Left lobe of liver (tissue), 2 donors: ENCODE measurements around the gene MYL9. TPM values are rescaled to one million over a fixed set of nuclear protein-coding genes. Genes with fewer than 3 reads are reported as not detected.
A peak's percentile ranks its signal among the peaks of the same experiment; 100 is the strongest.
"Not testable (repeated sequence)": the region's sequence is repeated elsewhere in the genome, so short reads cannot be mapped to it uniquely, and the experiment has no call there.

ENCODE experiments used
- ATAC-seq: fragments of 200-7000 bp; cut with Tn5 transposase; one replicate; pipeline ENCODE4 v1.9.1; 2020; ENCODE audit warnings: mild to moderate bottlenecking, moderate library complexity
- DNase-seq: peaks from one replicate; pipeline ENCODE4 v3.0.0-alpha.2; 2020; ENCODE audit warnings: low spot score
- total RNA-seq: library from RNA; stranded (reverse); gene quantifications from one replicate; pipeline ENCODE4 v1.2.1, GENCODE V29; 2021
- donor health status: DM: no; HTN: no; CAD: no; lungs with moderate emphysema.
- donor health status: DM: no; HTN: yes; CAD: no.

Gene MYL9
- total RNA-seq, 1 donor from 2014 or later, result 22.8 TPM

DNA sequence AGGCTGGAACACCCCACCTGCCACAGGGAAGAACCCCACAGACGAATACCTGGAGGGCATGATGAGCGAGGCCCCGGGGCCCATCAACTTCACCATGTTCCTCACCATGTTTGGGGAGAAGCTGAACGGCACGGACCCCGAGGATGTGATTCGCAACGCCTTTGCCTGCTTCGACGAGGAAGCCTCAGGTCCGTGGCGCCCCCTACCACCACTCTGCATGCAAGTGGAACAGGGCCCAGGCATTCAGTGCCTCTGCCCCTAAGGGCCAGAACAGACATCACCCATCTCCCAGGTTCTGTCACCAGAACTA, 6.6 kb downstream of the MYL9 start:
- no peak for ATAC-seq
- DNase-seq, result no peak

DNA sequence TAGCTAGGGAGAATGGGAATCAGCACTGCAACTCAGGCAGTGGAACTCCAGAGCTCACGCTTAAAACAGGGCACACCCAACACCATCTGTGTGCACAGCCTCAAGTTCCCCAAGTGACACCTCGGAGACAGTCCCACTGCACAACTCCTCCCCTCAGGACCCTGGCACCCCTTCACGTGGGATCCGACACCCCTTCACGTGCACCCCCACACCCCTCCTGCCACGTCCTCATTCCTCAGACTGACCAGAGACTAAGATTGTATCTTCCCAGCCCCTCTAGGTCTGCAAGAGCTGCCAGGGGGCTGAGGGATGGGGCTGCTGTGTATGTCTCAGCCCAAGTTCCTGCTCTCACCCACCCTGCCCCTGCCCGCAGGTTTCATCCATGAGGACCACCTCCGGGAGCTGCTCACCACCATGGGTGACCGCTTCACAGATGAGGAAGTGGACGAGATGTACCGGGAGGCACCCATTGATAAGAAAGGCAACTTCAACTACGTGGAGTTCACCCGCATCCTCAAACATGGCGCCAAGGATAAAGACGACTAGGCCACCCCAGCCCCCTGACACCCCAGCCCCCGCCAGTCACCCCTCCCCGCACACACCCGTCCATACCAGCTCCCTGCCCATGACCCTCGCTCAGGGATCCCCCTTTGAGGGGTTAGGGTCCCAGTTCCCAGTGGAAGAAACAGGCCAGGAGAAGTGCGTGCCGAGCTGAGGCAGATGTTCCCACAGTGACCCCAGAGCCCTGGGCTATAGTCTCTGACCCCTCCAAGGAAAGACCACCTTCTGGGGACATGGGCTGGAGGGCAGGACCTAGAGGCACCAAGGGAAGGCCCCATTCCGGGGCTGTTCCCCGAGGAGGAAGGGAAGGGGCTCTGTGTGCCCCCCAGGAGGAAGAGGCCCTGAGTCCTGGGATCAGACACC, 7.6 kb downstream of the MYL9 start:
- no peak for ATAC-seq
- DNase-seq, result no peak

DNA sequence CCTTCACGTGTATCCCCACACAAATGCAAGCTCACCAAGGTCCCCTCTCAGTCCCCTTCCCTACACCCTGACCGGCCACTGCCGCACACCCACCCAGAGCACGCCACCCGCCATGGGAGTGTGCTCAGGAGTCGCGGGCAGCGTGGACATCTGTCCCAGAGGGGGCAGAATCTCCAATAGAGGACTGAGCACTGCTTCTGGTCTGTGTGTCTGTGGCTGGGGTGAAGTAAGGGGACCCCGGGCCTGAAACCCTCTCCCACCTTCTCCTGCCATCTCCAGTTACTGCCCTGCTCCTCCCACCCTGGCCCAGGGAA, 8.3 kb downstream of the MYL9 start:
- no peak for DNase-seq

DNA sequence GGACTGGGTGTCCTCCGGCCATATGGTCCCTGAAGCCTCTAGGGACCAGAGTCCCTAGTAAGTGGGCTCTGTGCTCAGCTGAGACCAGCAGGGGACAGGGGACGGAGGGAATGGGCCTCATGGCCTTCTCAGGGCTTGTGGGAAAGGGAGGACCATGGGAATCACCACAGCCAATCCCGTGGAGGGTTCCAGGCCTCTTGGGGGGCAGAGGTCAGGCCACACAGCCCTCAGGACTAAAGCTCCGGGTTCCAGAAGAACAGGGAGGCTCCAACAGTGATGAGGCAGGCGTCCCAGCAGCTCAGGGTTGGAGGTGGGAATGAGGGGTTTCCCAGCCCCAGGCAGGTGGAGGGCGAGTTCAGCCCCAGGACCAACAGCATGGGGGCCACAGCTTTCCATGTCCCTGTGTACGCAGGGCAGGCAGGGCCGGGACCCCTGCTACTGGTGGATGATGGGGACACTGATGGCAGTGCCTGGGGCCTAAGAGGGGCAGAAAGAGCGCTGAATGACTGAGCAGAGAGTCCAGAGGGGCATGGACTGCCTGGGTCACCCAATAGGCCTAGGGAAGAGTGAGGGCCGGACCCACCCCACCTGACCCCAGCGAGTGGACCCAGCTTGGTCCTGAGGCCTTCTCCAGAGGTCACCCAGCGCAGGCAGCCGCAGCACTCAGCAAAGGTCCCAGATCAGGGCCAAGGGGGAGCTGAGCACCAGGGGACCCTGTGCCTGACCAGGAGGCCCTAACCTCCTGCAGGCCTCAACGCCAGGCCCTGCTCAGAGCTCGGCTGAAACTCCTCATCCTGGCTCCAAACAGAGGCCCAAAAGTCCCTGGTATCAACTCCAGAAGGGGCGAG, 8.8 kb downstream of the MYL9 start:
- ATAC-seq (no peak), DNase-seq (no peak)

More for the DNA sequence above, 8.3 kb downstream of the MYL9 start:
- no peak for ATAC-seq

DNA sequence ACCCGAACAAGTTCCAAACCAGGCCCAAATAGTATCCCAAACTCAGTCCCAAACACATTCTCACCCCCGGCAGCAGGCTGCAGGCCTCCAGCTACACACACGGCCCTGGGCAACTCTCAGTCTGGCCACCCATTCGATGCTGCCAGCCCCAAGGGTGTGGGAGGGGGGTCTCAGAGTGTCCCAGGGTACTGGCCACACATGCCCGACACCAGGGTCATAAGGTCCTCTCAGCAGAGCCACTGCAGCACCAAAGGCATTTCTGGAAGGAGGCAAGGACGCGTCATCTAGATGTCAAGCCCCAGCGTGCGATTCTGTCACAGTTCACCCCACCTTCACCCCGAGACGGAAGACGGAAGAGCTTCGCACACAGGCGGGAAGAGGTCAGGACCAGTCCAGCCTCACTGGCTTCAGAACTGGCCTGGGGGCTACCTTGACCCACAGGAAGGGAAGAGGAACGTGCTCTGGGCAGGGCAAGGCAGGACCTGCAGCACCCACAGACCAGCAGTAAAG, 9.5 kb downstream of the MYL9 start:
- ATAC-seq, result no peak
- no peak for DNase-seq

DNA sequence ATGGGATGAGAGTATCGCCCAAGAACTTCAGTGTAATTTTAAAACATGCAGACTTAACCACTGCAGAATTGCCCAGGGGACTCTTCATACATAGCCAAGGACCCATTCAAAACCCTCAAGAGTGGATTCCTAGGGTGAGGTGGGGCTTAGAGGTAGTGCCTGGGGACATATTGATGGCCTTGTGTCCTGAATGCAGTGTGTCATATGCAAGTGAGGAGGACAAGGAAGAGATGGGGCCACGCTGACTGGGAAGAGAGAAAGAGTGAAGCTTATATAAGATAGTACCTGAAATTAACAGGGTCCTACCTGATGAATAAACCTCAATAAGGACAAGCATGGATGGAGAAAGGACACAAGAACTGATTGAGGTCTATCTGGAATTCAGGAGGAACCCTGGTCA, 13.9 kb downstream of the MYL9 start:
- DNase-seq, result no peak
- ATAC-seq, result no peak

DNA sequence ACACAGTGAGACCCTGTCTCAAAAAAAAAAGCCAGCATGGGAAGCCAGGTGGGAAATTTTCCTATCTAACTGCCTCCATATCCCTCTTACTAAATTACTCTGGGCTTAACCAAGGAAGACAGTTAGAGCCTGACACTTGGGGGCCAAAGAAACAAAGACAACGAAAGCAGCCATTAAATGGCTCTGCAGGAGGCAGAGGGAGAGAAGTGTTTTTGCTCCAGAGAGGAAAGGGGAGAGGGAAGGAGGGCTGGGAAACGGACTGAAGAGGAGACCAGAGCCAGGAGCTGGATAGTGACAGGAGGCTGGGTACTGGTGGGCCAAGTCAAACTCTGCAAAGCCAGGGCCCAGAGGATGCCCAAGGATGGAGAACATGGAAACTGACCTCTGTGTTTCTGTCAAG, 21.4 kb downstream of the MYL9 start:
- no peak for DNase-seq
- ATAC-seq, result no peak

DNA sequence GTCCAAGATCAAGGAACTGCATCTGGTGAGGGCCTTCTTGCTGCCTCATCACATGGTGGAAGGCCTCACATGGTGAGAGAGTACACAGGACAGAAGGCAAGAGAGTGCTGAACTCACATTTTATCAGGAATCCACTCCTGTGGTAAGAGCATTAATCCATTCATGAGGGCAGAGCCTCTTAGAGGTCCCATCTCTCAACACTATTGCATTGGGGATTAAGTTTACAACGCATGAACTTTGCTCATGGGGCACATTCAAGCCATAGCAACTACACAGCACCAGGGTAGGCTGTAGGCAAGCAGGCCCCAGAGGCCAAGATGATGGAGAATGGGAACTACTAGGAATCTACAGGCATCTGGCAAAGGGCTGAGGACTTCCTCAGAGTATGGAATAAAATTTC, 22.1 kb downstream of the MYL9 start:
- ATAC-seq (no peak), DNase-seq (no peak)

DNA sequence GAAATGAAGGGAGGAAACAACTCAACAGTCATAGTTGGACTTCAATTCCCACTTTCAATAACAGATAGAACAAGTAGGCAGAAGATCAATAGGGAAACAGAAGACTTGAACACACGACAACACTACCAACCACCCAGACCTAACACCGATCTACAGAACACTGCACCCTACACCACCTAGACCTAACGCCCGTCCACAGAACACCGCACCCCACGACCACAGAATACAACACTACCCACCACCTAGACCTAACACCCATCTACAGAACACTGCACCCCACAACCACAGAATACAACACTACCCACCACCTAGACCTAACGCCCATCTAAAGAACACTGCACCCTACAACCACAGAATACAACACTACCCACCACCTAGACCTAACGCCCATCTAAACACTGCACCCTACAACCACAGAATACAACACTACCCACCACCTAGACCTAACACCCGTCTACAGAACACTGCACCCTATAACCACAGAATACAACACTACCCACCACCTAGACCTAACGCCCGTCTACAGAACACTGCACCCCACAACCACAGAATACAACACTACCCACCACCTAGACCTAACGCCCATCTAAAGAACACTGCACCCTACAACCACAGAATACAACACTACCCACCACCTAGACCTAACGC, 22.9 kb downstream of the MYL9 start:
- DNase-seq, ATAC-seq: not testable (repeated sequence)

DNA sequence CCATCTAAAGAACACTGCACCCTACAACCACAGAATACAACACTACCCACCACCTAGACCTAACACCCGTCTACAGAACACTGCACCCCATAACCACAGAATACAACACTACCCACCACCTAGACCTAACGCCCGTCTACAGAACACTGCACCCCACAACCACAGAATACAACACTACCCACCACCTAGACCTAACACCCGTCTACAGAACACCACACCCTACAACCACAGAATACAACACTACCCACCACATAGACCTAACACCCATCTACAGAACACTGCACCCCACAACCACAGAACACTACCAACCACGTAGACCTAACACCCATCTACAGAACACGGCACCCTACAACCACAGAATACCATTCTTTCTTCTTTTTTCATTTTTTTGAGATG, 23.4 kb downstream of the MYL9 start:
- ATAC-seq, result not testable (repeated sequence)

DNA sequence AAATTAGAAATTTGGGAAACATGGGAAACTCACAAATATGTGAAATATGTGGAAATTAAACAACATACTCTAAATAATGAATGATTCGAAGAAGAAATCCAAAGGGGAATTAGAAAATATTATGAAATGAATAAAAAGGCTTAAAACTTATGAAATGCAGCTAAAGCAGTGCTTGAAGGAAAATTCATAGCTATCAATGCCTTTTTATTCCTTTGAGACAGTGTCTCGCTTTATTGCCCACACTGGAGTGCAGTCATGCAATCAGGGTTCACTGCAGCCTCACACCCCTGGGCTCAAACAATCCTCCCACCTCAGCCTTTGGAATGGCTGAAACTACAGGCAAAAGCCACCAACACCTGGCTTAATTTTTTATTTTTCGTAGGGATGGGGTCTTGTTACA, 24.2 kb downstream of the MYL9 start:
- no peak for ATAC-seq
- DNase-seq, result no peak

More for the DNA sequence above, 23.4 kb downstream of the MYL9 start:
- not testable (repeated sequence) for DNase-seq

DNA sequence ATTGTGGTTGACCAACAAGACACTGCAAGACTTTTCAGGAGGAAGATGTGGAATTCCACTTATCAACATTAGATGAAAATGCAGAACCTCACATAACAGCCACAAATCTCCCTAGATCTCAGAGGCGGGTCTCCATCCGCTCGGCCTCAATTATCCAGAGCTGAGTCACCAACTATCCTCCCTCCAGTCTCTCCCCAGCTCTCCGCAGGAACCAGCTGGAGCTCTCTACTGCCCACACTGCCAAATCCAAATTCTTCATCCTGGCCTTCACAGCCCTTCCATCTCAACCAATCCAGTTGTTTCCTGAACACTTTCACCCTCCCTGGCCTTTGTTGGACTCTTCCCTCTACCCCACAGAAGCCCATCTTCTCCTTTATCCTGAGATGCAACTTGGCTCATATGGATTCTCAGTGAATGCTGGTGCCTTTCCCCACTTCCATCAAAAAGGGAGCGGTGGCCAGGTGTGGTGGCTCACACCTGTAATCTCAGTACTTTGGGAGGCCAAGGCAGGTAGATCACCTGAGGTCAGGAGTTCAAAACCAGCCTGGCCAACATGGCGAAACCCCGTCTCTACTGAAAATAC, 28.6 kb downstream of the MYL9 start:
- DNase-seq, result no peak
- ATAC-seq, result no peak

DNA sequence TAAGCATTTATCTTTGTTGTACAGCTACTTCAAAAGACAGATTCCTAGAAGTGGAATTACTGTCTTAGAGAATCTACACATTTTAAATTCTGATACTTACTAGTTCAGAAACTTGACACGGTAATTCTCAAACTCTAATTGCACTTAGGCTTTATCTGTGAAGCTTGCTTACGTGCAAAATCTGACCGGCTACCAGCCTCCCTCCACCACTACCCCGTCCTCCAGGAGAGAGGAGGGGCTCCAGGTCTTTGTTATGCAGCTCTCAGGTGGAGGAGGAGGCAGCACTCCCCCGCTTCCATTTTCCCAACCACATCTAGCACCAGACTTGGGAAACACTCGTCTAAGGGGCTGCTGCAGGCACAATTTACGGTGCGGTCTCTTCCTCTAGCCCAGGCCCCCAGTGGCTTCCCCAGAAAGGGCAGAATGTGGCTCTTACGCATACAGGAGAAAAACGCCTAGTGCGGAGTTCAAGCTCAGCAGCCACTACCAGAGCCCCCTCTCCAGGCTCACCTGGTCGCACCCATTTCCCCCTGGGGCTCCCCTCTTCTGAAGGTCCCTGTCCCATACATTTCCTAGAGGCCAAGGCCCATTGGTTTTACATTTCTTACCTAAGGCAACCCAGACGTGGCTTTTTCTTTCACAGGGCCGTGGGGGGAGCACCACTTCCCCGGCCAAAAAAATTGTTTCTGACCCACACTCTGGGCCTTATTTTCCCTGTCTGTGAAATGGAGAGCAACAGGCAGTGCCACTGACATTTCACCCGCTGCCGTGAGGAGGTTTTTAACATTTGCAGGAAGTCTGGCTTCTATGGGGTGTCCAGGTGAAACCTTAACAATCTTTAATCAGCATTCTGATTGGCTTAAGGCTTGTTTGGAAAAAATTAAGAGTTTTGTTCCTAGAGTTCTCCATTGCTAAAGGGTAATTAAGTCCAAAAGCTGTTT, 30.5 kb downstream of the MYL9 start:
- ATAC-seq (no peak), DNase-seq (no peak)

DNA sequence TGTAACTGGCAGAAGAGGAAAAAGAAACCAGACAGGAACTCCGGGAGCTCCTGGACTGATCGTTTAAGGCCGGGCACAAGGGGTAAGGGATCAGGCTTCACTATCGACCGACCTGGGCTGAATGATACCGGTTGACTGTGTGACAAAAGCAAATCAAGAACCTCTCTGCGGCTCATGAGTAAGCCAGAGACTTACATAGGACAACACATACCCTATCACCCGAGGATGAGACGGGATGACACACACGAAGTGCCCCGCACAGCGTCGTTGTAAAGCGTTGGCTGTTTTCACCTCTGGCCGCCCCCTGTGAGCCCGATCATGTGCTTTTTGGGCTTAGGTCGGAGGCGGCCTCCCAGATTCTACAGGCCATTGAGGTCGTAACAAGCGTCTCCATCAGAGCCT, 31.4 kb downstream of the MYL9 start:
- DNase-seq, result peak; percentile 54
- peak; percentile 56 for ATAC-seq

DNA sequence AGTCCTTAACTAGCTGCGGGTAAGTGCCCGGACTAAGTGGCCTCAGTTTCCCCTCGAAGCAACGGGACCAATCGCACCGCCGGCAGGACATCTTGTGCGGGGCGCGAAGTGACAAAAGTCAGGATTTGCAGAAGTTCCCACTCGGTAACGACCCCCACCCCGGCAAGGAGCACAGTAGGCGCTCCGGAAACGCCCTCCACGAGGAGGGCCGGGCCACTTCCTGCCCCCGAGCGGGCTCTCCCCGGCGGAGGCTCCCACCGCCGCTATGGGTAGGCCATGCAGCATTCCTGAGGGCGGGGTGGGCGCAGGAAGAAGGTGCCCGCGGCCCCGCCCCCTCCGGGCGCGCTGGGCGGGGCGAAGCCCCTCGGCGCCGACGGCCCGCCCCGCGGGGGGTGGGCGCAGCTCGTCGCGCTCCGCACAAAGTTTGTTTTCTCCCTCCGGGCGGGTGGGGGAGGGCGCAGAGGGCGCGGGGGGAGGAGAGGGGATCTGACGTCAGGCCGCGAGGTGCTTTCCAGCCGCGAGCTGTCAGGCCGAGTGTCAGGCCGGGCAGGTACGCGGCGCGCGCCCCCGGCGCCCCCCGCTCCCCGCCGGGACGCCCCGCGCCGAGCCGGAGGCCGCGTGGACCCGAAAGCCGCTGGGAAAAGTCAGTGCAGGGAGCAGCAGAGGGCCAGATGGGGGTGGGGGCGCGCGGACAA, 31.9 kb downstream of the MYL9 start, which contains the start of gene TGIF2:
Gene TGIF2, plus strand, starts transcription at position 495 of the 695 bp plus-strand sequence. CDS start 5,178 bp downstream, outside the sequence.
- DNase-seq, result peak; percentile 88

DNA sequence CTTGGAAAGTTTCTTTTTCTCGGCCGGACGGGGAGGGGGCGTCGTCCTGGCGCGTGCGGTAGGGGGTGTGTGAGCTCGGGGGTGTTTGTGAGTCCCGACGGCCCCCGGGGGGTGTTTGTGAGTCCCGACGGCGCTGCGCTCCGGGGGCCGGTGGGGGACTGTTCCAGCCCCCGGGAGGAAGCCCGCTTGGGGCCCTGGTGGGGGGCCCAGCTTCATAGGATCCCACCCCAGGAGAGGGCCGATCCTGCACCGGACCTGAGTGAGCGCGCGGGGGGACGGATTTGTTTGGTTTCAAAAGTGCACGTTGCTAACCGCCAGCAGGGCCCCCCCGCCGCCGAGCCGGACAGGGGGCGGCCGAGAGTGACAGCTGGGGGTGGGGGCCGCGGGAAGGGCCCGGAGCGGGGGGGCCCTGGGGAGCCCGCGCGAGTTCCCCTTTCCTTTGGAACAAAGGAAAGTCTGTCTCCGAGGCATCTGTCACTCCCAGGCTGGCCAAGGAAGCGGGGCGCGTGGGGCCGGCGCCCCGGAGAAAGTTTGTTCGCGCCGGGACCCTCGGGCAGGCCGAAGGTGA, 32.6 kb downstream of the MYL9 start:
- ATAC-seq (peak; percentile 1), DNase-seq (peak; percentile 56)

More for the DNA sequence above, 31.9 kb downstream of the MYL9 start, which contains the start of gene TGIF2:
- peak; percentile 87 for ATAC-seq

DNA sequence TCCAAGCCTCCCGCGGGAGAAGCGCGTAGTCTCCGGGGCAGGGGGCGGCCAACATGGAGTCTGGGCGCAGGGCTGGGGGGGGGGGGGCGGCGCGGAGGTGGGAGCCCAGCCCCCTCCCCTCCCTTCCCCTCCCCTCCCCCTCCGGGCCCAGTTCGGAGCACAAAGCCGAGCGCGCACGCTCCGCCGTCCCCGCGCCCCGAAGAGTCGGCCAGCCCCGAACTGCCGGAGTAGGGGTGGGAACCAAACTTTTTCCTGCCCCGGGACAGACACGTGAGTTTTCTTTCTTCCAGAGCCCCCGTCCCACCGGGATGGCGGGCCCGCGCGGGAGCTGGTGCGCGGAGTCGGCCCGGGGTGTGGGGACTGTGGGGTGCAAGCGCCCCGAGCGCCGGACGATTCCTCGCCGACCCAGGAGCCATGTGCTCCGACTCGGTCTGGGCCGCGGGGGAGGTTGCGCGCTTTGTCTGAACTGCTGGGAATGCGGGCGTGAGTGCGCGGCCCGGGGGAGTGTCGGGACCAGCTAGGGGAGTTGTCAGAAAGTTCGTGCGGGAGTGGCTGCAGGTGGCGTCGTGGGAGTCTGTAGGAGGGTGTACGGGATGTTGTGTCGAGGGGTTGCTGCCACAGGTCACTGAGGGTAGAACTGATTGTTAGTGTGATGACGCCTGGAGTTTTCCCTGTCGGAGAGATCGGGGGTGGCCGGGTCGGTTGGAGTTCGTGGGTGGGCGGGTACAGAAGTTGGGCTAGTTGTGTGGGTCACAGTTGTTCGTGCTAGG, 33.2 kb downstream of the MYL9 start:
- peak; percentile 61 for DNase-seq
- peak; percentile 32 for ATAC-seq

DNA sequence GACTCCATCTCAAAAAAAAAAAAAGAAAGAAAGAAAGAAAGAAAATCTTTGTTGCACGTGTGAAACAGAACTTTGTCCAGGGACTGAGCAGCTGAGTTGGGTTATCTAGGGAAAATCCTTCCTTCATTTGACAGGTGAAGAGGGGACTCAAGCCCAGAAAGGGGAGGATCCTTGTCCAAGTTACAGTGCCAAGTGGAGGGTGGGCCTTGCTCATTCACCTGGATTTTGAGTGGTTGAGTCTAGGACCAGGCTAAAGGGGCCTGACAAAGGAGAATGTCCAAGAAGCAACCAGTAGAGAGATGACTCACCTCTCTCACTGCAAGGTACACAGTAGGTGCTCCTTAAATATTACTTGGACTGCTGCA, 34.7 kb downstream of the MYL9 start:
- ATAC-seq, result no peak
- no peak for DNase-seq
